ENCODE data around the gene BTD.

BTD gene

DNA sequence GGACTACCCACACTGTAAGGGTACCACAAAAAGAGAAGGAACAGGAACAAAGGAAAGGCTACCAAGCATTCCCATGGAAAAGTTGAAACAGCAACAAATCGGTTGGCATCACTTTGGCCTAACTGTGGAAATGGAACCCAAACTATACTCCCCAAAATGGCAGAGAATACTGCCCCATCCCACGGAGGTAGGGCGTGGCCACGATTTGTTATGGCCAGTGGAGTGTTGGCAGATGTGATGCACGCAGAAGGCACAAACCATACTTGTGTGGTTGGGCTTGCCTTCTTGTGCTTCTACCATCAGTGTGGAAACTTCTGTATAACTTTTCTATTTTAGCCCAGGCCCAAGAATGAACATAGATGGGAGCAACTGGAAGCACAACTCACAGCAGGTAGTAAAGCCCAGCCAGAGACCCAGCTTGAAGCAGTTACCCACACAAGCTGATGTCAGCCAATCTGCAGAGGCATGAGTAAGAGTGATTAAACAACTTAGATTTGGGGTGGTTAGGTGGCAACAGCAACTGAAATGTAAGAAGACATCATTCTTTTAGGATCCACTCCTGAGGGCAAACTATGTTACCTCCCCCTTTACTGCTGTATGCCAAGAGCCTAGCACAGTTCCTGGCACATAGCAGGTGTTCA lies 64.1 kb downstream of the BTD start:
- DNase-seq (ENCODE audit: low read depth in 2 of 2) = no peak

DNA sequence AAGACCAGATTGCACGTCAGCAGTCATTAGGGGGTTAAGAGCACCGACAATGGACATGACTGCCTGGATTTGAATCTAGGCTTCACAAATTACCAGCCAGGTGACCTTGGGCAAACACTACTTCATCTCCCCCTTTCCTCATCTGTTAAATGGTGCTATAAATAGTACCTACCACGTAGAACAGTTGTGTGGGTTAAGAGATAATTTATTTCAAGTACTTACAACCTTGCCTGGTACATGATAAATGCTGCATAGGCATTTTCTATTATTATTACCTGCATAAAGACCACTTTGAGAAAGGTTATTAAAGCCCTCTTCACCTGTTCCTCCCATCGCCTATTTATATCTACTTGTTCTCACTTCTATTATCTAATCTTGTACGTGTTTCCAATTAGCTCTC lies 64.7 kb downstream of the BTD start:
- DNase-seq (ENCODE audit: low read depth in 2 of 2) = no peak

DNA sequence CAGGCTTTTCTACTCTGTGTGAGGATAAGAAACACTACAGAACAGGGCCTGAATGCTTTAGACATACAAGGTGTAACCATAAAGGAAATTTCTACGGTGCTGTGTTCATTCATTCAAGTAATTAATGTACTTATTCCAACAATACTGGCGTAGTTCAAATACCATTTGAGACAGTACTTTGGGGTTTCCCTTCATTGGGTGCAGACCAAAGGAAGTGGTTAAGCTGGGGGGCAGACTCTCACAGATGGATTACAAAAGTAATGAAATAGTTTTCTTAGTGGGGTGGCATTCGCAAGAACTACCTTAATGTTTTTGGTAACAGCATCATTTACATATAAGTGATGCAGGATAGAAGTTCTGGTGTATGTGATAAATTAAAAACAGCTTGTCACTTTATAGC lies 65.9 kb downstream of the BTD start:
- no peak for DNase-seq (ENCODE audit: low read depth in 2 of 2)

DNA sequence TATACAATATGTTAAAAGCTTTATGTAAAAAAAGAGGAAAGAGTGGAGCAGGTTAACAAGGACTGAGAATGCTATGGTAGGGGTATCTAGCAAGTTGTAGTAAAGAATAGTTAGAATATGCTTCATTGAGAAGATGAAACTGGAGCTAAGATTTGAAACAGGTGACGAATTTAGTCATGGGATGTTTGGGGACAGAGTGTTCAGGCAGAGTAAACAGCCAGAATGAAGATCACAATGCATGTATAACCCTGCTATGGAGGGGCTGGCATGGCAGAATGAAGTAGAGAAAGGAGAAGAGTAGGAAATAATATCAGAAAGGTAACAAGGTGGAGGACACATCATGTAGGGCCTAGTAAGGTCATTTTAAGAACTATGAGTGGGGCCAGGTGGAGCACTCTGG lies 72.0 kb downstream of the BTD start:
- no peak for DNase-seq (ENCODE audit: low read depth in 2 of 2)

DNA sequence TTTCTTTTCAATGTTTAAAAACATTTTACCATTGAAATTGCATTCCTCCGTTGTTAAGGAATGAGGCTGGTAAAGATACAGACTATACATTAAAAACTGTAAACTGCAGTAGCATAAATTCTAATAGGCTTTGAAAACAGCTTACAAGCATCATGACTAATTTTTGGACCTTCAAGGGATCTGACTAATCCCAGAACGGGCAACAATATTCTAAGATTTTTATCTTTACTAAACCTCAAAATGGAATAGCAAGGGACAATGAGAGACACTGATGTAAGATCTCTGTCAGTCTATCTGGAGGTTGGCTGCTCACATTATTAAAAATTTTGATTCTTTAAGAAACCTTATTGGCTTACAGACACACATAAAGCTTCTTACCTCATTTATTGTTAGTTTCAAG lies 74.7 kb downstream of the BTD start:
- no peak for DNase-seq (ENCODE audit: low read depth in 2 of 2)

DNA sequence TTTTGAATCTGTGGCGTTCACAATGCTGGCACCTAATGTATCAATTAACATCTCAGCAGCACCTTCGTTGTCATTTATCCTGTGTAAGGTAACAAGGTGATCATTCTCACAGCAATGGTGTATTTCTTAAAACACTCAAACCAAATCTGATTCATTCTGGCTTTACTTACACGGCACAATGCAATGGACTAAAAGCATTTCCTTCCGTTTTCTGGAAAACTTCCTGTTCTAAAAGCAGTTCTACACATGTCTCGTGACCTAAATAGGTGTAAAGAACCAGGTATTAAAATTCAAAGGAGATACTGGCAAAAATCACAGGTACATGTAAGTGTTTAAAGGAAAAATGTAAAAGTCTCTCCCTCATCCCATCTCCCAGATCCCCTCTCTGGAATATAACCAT lies 77.8 kb downstream of the BTD start:
- no peak for DNase-seq (ENCODE audit: low read depth in 2 of 2)

DNA sequence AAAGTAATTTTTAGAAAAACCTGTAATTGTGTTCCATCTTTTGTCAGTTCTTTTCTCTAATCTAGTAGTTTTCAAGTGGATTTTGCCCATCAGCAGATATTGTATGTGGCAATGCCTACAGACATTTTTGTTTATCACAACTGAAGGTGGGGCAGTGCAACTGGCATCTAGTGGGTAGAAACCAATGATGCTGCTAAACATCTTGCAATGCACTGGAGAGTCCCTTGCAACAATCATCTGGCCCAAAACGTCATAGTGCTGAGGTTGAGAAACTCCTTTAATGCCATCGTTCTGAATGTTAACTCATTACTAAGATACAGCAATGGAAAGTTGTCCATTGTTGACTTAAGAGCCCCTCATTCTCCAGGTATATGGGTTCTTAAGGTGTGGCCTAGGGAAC lies 80.1 kb downstream of the BTD start:
- DNase-seq (ENCODE audit: low read depth in 2 of 2) = no peak

DNA sequence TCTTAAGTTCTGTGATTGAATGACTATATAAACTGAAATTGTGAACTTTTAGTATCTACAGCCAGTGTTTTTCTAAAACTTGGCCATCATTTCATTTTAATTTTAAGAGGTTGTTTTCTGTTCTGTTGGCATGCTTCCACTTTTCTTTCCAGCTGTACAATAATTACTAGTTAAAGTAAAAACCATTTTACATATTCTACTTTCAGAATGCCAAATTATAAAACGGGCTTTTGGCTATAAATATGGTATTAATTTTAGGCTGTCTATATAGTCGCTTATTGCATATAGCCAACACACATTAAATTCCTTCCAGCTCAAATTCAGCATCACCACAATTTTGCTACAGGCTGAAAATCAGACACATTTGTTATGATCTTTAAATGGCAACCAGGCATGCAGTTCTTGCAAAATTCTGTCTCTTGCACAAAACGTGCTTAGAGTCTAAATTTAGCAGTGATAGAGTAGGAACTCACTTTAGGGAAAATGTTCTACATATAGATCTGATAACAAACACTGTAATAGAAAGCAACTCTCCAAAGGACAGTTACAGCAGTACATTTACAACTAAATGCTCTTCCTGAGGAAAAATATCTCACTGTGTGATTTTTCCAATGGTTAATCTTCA lies 81.1 kb downstream of the BTD start:
- DNase-seq (ENCODE audit: low read depth in 2 of 2) = no peak

DNA sequence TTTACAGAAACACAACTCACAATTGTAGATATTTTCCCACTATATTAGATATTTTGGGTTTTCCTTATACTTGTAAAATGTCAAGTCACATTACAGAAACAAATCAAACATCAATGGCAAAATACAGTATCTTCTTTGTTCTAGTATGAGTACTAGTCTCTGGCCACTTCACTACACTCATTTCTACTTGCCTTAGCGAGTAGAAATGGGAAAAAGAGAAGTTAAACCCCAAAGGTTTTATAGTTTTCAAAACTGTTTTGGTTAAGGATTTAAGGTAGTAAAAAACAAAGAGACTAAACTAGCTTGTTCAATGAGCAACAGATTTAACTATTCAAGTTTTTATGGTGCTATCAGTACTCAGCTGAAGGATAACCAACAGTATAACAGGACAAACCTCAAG lies 81.7 kb downstream of the BTD start:
- DNase-seq (ENCODE audit: low read depth in 2 of 2) = no peak

DNA sequence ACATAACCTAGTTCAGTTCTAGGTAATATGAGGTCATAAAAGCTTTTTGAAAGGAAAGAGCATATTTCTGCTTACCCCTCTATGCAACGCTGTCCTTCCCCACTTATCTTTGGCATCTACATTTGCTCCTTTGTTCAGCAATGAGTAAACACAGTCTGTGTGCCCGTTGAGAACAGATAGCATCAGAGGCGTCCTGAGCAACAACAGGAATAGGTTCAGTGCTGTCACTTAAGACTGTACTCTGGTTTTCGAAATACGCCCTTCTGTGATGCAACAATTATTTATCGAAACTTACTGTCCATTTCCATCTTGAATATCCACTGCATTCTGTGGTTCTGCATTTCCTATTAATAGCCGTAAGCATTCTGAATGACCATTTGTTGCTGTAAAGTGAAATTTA lies 84.4 kb downstream of the BTD start:
- peak in 1 of 2 donors; percentile 1 for DNase-seq (ENCODE audit: low read depth in 2 of 2)

DNA sequence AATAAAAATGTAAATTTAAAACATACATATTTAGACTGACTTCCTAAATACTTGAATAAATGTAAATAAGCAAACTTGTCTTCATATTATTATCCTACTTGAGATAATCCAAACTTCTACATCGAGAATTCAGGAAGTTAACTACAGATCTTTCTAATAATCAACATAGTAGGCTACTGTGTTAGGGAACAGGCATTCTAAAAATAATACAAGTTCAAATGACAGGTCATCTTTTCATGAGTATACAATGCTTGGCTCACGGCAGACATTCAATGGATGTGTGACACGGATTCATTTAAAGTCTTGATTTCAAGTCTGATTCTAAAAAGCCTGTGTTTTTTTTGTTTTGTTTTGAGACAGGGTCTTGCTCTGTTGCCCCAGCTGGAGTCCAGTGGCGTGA lies 88.7 kb downstream of the BTD start:
- no peak for DNase-seq (ENCODE audit: low read depth in 2 of 2)

DNA sequence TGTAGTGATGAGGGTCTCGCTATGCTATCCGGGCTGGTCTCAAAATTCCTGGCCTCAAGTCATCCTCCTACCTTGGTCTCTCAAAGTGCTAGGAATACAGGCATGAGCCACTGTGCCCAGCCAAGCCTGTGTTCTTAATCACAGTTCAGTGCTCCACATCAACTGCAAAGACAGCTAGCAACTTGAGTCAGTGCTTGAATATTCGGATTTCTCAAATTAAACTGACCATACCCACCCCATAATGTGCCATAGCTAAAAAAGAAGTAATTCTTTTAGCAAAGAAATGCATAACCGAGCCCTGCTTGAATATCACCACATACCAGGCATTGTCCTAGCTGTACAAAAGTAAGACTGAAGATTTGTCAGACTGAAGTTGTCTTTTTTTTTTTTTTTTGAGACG lies 89.2 kb downstream of the BTD start:
- no peak for DNase-seq (ENCODE audit: low read depth in 2 of 2)

DNA sequence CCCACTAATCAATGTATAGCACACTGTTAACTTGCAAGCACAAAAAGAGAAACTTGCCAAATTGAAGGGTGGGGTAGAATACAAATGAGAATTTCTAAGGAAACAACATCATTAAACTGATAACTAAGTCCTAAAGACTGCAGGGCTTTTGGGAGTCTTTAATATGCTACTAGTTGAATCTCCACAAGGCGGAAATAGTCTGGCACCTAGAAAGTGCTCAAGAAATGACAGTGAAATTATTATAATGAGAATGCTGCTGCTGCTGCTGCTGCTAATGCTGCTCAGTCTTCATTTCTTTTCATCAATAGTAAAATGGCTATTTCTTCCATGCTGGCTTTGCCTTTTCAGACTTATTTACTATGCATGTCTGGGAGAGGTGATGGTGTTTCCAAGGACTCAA lies 91.8 kb downstream of the BTD start:
- no peak for DNase-seq (ENCODE audit: low read depth in 2 of 2)

DNA sequence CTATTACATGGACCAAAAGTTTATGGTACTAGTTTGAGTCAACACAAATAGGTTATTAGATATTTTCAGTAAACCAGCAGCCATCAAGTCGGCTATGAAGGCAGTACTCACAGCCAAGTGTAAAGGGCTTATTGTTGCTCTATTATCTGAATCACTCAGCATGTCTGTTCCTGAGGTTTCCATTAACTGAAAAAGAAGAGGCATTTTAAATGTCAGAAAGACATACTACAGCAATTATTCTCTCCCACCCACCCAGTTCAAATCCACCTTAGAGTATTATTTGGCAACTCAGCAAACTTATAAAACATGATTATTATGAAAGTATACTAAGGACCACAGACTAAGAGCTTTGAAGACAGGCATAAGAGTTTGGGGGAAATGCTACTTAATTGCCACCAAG lies 93.1 kb downstream of the BTD start:
- no peak for DNase-seq (ENCODE audit: low read depth in 2 of 2)

Data from stimulated activated CD8-positive, alpha-beta memory T cell treated with anti-CD3 and anti-CD28 coated beads, Interleukin-15, amount 100 ng/mL, for 4 hours (primary cell).